IMR-90 (cell line): Measurements from ENCODE around the gene ZNF385B. TPM values are rescaled to one million over a fixed set of nuclear protein-coding genes. Genes with fewer than 3 reads are reported as not detected.

Source experiments
- ATAC-seq: fragments of 200-7000 bp; cut with Tn5 transposase; 2 replicates; pipeline ENCODE4 v1.9.1; 2020; ENCODE audit warnings: low read depth, mild to moderate bottlenecking, moderate library complexity
- BruUV-seq: library from RNA; stranded (reverse); fragments of 400-500 nt; replicated peaks from 2 replicates; lab custom pipeline; 2021; lab: Mats Ljungman, UMichigan
- CTCF ChIA-PET: fragments of 300-600 bp; formaldehyde crosslinking; extraction: SDS; loops from one replicate; lab custom pipeline; 2021; ENCODE audit warnings: antibody characterized with exemption; lab: Yijun Ruan, JAX
- POLR2A ChIA-PET: fragments of 300-600 bp; sonication (Branson Sonifier 250); formaldehyde crosslinking; loops from one replicate; lab custom pipeline; 2022; ENCODE audit warnings: antibody characterized with exemption; ENCODE audit not compliant: unreplicated experiment; lab: Charles Lee
- DNase-seq: peaks from one replicate; pipeline ENCODE4 v3.0.0; 2013
- H2AFZ ChIP-seq: replicated peaks from 2 replicates; pipeline ENCODE3; 2013; ENCODE audit warnings: low read length, mild to moderate bottlenecking; ENCODE audit not compliant: poor library complexity
- H2AK5ac ChIP-seq: 2 replicates; pipeline ENCODE4 v1.6.1; 2013; ENCODE audit warnings: low read depth, low read length, inconsistent platforms
- H2AK9ac ChIP-seq: replicated peaks from 2 replicates; pipeline ENCODE3; 2013; ENCODE audit warnings: mild to moderate bottlenecking, low read depth, low read length, moderate library complexity; ENCODE audit not compliant: poor library complexity
- H2BK120ac ChIP-seq: 2 replicates; pipeline ENCODE4 v1.6.1; 2013; ENCODE audit warnings: low read depth, low read length, inconsistent platforms
- H2BK15ac ChIP-seq: 3 replicates; pipeline ENCODE4 v1.6.1; 2013; ENCODE audit warnings: low read depth, low read length, inconsistent platforms
- H2BK20ac ChIP-seq: 2 replicates; pipeline ENCODE4 v1.6.1; 2013; ENCODE audit warnings: low read depth, mild to moderate bottlenecking, inconsistent platforms, low read length, moderate library complexity
- H2BK5ac ChIP-seq: 2 replicates; pipeline ENCODE4 v1.6.1; 2013; ENCODE audit warnings: mild to moderate bottlenecking, low read depth, low read length, inconsistent platforms; ENCODE audit not compliant: poor library complexity, severe bottlenecking
- H3K14ac ChIP-seq: replicated peaks from 2 replicates; pipeline ENCODE4 v1.6.1; 2013; ENCODE audit warnings: low read depth, low read length, inconsistent platforms
- H3K18ac ChIP-seq: 2 replicates; pipeline ENCODE4 v1.6.1; 2013; ENCODE audit warnings: low read depth, low read length, control low read depth
- H3K23ac ChIP-seq: 2 replicates; pipeline ENCODE4 v1.6.1; 2013; ENCODE audit warnings: low read depth, low read length, inconsistent platforms
- H3K27ac ChIP-seq: 2 replicates; pipeline ENCODE4 v1.5.1; 2013; ENCODE audit warnings: mild to moderate bottlenecking, control low read depth, low read length; ENCODE audit not compliant: insufficient read depth
- H3K27me3 ChIP-seq: 2 replicates; pipeline ENCODE4 v1.6.1; 2013; ENCODE audit warnings: low read length; ENCODE audit not compliant: control insufficient read depth, insufficient read depth
- H3K36me3 ChIP-seq: 2 replicates; pipeline ENCODE4 v1.6.1; 2013; ENCODE audit warnings: low read length, mixed read lengths; ENCODE audit not compliant: control insufficient read depth, insufficient read depth
- H3K4ac ChIP-seq: 2 replicates; pipeline ENCODE4 v1.6.1; 2013; ENCODE audit warnings: low read depth, low read length, inconsistent platforms
- H3K4me1 ChIP-seq: 2 replicates; pipeline ENCODE4 v1.6.1; 2013; ENCODE audit warnings: low read length, mixed read lengths; ENCODE audit not compliant: control insufficient read depth, insufficient read depth
- H3K4me2 ChIP-seq: 2 replicates; pipeline ENCODE4 v1.6.1; 2013; ENCODE audit warnings: low read depth, mild to moderate bottlenecking, control low read depth, low read length, moderate library complexity
- H3K4me3 ChIP-seq: 2 replicates; pipeline ENCODE4 v1.5.1; 2013; ENCODE audit warnings: low read depth, mild to moderate bottlenecking, control low read depth, low read length, moderate library complexity; ENCODE audit not compliant: insufficient read depth
- H3K56ac ChIP-seq: 2 replicates; pipeline ENCODE4 v1.6.1; 2013; ENCODE audit warnings: low read length, inconsistent platforms; ENCODE audit not compliant: insufficient read depth; ENCODE audit errors: extremely low read depth
- H3K79me1 ChIP-seq, 2 experiments: 2 replicates each; pipeline ENCODE4 v1.6.1; 2013; ENCODE audit warnings: low read length in 2 of 2, inconsistent platforms in 1 of 2, low read depth in 1 of 2
- H3K9ac ChIP-seq: 2 replicates; pipeline ENCODE4 v1.6.1; 2013; ENCODE audit warnings: low read depth, low read length, control low read depth
- H3K9me1 ChIP-seq: 2 replicates; pipeline ENCODE4 v1.6.1; 2013; ENCODE audit warnings: low read length, inconsistent platforms; ENCODE audit not compliant: insufficient read depth
- H3K9me3 ChIP-seq: 2 replicates; pipeline ENCODE4 v1.6.1; 2013; ENCODE audit warnings: low read length; ENCODE audit not compliant: control insufficient read depth, insufficient read depth
- H4K20me1 ChIP-seq: 2 replicates; pipeline ENCODE4 v1.6.1; 2013; ENCODE audit warnings: low read length, inconsistent platforms; ENCODE audit not compliant: insufficient read depth
- H4K5ac ChIP-seq: 2 replicates; pipeline ENCODE4 v1.6.1; 2013; ENCODE audit warnings: mild to moderate bottlenecking, low read depth, low read length, control low read depth
- H4K8ac ChIP-seq, 2 experiments: 2 replicates each; pipeline ENCODE4 v1.6.1; 2013; ENCODE audit warnings: low read depth in 2 of 2, low read length in 2 of 2, control low read depth in 1 of 2, inconsistent platforms in 1 of 2
- H4K91ac ChIP-seq: 2 replicates; pipeline ENCODE4 v1.6.1; 2013; ENCODE audit warnings: low read depth, low read length, inconsistent platforms; ENCODE audit not compliant: insufficient read depth
- BHLHE40 ChIP-seq: fragments of 150-350 bp; IDR thresholded peaks from 2 replicates; pipeline ENCODE4 v1.6.1; 2016; ENCODE audit warnings: mild to moderate bottlenecking, low read depth, low read length
- CEBPB ChIP-seq: IDR thresholded peaks from 2 replicates; pipeline ENCODE4 v1.6.1; 2012; ENCODE audit warnings: low read depth, low read length, improper control_type of control experiment
- MAZ ChIP-seq: IDR thresholded peaks from 2 replicates; pipeline ENCODE4 v1.6.1; 2012; ENCODE audit warnings: low read depth, mild to moderate bottlenecking, low read length, improper control_type of control experiment, moderate library complexity, borderline replicate concordance
- RCOR1 ChIP-seq: IDR thresholded peaks from 2 replicates; pipeline ENCODE4 v1.6.1; 2012; ENCODE audit warnings: mild to moderate bottlenecking, low read length, improper control_type of control experiment; ENCODE audit not compliant: insufficient replicate concordance
- RFX5 ChIP-seq: IDR thresholded peaks from 2 replicates; pipeline ENCODE4 v1.8.0; 2012; ENCODE audit warnings: low read depth, mild to moderate bottlenecking, low read length, moderate library complexity
- WGBS, 2 experiments: methylation state at CpG; one replicate each; pipeline versions ENCODE4 v1.1.5 to v1.1.7; 2013; ENCODE audit warnings: missing lambda C conversion rate in 2 of 2; ENCODE audit not compliant: insufficient read length in 1 of 2; ENCODE audit errors: extremely low coverage in 2 of 2; 5-methylcytosine and 5-hydroxymethylcytosine counted together
- dilution Hi-C: fragments of 300-500 bp; cut with HindIII; formaldehyde crosslinking; loops from one replicate; pipeline ENCODE4 v1.14.3; 2018; ENCODE audit warnings: low sequenced_read_pairs; ENCODE audit not compliant: unreplicated experiment
- in situ Hi-C: fragments of 300-500 bp; cut with MboI; formaldehyde crosslinking; loops from 3 replicates; pipeline ENCODE4 v1.14.3; 2019; ENCODE audit warnings: low sequenced_read_pairs, inconsistent platforms, mixed read lengths
- intact Hi-C: fragments of 100-400 bp; cut with micrococcal nuclease; formaldehyde crosslinking; loops from 2 replicates; pipeline ENCODE4 v1.10.0; 2022
- polyA plus RNA-seq, 3 experiments: library from polyadenylated mRNA; depleted of rRNA; stranded (reverse); fragments of >200 nt; gene quantifications; 2 replicates each; pipeline ENCODE4 v1.2.3, GENCODE V29; 2012; ENCODE audit warnings: low replicate concordance in 1 of 3
- total RNA-seq: library from RNA; depleted of rRNA; stranded (reverse); fragments of >200 nt; gene quantifications from 2 replicates; pipeline ENCODE4 v1.2.3, GENCODE V29; 2012
- TF ChIP-seq, protein P1 (sequence below): fragments of 150-350 bp; IDR thresholded peaks from 2 replicates; pipeline ENCODE4 v1.6.1; 2017; ENCODE audit warnings: mild to moderate bottlenecking, antibody characterized with exemption, low read length, low read depth
- TF ChIP-seq, protein P2 (sequence below): conservative IDR thresholded peaks from 2 replicates; pipeline ENCODE4 v1.5.1; 2012; ENCODE audit warnings: mild to moderate bottlenecking, low read depth, low read length, improper control_type of control experiment

The ZNF385B gene
- total and polyA plus RNA-seq, 2 of the 4 experiments (the other 2 are of a cell fraction), result not detected

DNA sequence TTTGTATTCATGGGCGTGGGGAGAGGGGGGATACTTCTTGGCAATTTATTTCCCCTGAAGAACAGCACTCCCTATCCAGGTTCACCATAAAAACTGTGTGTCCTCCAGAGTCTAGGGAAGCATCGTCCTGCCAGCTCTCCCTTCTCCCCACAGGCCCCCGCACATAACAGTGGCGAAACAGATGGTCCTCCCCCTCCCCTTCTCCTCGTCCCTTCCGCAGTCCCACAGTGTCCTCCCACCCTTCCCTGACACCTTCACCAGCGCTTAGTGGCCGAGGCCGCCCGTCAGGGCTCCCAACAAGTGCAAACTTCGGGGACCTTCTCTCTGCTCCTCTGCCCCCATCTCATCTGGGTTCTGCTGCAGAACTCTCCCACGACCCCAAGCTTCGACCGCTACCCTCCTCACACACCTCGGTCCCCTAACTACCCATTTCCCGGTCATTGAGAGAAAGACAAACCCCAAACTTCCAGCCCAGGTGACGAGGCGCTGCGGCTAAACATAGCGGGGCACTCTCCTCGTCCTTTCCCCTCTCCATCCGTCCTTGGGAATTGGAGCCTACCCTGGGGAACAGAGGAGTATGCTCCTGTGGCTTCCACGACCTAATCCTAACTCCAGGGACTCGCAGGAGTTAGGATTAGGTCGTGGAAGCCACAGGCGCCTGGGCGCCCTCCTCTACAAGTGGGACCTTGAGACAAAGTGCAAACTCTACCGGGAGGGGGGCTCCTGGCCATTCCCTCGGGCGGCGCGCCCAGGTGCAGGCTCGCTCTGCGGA lies 971 bp downstream of the ZNF385B start:
- H3K23ac ChIP-seq, result 0 out of 2 replicates have a peak overlapping the region, but pooled peaks have one; percentile 32
- dilution Hi-C loops (no loop called here), intact Hi-C loops (no loop called here), in situ Hi-C loops (no loop called here)
- H3K14ac ChIP-seq, result no peak overlapping the region
- H3K9ac ChIP-seq, result no peak overlapping the region
- DNase-seq (no peak), ATAC-seq (peak; percentile 15)
- peaks cover 2% of the 10 kb centered on the region; the same call in 1 of the 2 replicates for H3K4me1 ChIP-seq
- no TSS peak for BruUV-seq
- ChIA-PET CTCF (no interaction called here), POLR2A (no interaction called here)
- no peak overlapping the region for H2BK15ac ChIP-seq
- H2AK9ac ChIP-seq, result no peak overlapping the region
- peaks cover 51% of the 10 kb centered on the region for H3K27me3 ChIP-seq
- no peaks in the 10 kb centered on the region for H3K9me1 ChIP-seq
- H3K27ac ChIP-seq, result no peak overlapping the region
- no peak for TF ChIP-seq CEBPB
- TF ChIP-seq BHLHE40, result no peak
- no peak for TF ChIP-seq MAZ
- TF ChIP-seq, protein P1, sequence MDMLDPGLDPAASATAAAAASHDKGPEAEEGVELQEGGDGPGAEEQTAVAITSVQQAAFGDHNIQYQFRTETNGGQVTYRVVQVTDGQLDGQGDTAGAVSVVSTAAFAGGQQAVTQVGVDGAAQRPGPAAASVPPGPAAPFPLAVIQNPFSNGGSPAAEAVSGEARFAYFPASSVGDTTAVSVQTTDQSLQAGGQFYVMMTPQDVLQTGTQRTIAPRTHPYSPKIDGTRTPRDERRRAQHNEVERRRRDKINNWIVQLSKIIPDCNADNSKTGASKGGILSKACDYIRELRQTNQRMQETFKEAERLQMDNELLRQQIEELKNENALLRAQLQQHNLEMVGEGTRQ, result no peak
- no peak for TF ChIP-seq RFX5
- no peak for TF ChIP-seq RCOR1
- TF ChIP-seq, protein P2, sequence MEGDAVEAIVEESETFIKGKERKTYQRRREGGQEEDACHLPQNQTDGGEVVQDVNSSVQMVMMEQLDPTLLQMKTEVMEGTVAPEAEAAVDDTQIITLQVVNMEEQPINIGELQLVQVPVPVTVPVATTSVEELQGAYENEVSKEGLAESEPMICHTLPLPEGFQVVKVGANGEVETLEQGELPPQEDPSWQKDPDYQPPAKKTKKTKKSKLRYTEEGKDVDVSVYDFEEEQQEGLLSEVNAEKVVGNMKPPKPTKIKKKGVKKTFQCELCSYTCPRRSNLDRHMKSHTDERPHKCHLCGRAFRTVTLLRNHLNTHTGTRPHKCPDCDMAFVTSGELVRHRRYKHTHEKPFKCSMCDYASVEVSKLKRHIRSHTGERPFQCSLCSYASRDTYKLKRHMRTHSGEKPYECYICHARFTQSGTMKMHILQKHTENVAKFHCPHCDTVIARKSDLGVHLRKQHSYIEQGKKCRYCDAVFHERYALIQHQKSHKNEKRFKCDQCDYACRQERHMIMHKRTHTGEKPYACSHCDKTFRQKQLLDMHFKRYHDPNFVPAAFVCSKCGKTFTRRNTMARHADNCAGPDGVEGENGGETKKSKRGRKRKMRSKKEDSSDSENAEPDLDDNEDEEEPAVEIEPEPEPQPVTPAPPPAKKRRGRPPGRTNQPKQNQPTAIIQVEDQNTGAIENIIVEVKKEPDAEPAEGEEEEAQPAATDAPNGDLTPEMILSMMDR, result no peak
- no peak overlapping the region for H3K4ac ChIP-seq
- no peak overlapping the region for H2BK20ac ChIP-seq
- H4K5ac ChIP-seq, result no peak overlapping the region
- H2AFZ ChIP-seq, result peak overlapping the region; percentile 66
- H3K79me1 ChIP-seq, result no peaks in the 10 kb centered on the region
- 14% methylated on average over 14 of the region's 34 CpGs; no CpG with 5 or more reads in 1 of the 2 experiments for WGBS, 2 experiments
- H3K18ac ChIP-seq, result no peak overlapping the region
- H3K56ac ChIP-seq, result no peak overlapping the region
- no peak overlapping the region for H3K4me3 ChIP-seq
- no peaks in the 10 kb centered on the region for H3K36me3 ChIP-seq
- no peak overlapping the region for H2BK120ac ChIP-seq
- H4K91ac ChIP-seq, result no peak overlapping the region
- no peaks in the 10 kb centered on the region for H4K20me1 ChIP-seq
- H3K4me2 ChIP-seq, result peak overlapping the region; percentile 50; the same call in 1 of the 2 replicates
- no peaks in the 10 kb centered on the region; the same call in 1 of the 2 replicates for H3K9me3 ChIP-seq
- no peak overlapping the region for H2BK5ac ChIP-seq
- H2AK5ac ChIP-seq, result no peak overlapping the region
- no peak overlapping the region for H4K8ac ChIP-seq
